ENCODE data around the gene ZNF677.
"Not testable (repeated sequence)": the region's sequence is repeated elsewhere in the genome, so short reads cannot be mapped to it uniquely, and the experiment has no call there.

ZNF677 gene

GRCh38 chr19:53190253-53190652 lies 64.4 kb downstream of the ZNF677 start:
- TF ChIP-seq YY1 (IDR thresholded peaks at IDR 0.05; ENCODE audit: insufficient read depth, insufficient read length), result no peak
- TF ChIP-seq SUZ12 (IDR thresholded peaks at IDR 0.05; ENCODE audit: extremely low read depth, insufficient read depth, insufficient read length), result no peak
- no peak for TF ChIP-seq ZNF274 (IDR thresholded peaks at IDR 0.05; ENCODE audit: low read depth, low read length)
- Histone ChIP-seq H3K9ac (ENCODE audit: insufficient read length, low read depth) (no peak overlapping the region), H3K9me3 (ENCODE audit: insufficient read depth, low read length) (no peaks in the 10 kb centered on the region), H3K27me3 (ENCODE audit: insufficient read depth, insufficient read length) (no peaks in the 10 kb centered on the region), H3K4me3 (ENCODE audit: insufficient read length, low read depth) (no peak overlapping the region), H3K36me3 (ENCODE audit: insufficient read depth, insufficient read length, low read length) (peaks cover 14% of the 10 kb centered on the region), H3K4me1 (ENCODE audit: insufficient read depth, insufficient read length) (no peaks in the 10 kb centered on the region)
- no peak for DNase-seq (ENCODE audit: low read depth, low spot score)

- DNase-seq (ENCODE audit: low read depth, low spot score); H3K27me3 ChIP-seq (ENCODE audit: insufficient read depth, insufficient read length); H3K4me1 ChIP-seq (ENCODE audit: insufficient read depth, insufficient read length); H3K9me3 ChIP-seq (ENCODE audit: insufficient read depth, low read length); H3K4me3 ChIP-seq (ENCODE audit: insufficient read length, low read depth); H3K9ac ChIP-seq (ENCODE audit: insufficient read length, low read depth): not testable (repeated sequence)
- H3K36me3 ChIP-seq (ENCODE audit: insufficient read depth, insufficient read length, low read length), result peaks cover 14% of the 10 kb centered on the region
Observed at GRCh38 chr19:53189691-53190198, 64.9 kb downstream of the ZNF677 start.
